HFFc6 (cell line): Measurements from ENCODE around the gene PWWP2B. TPM values are rescaled to one million over a fixed set of nuclear protein-coding genes. Genes with fewer than 3 reads are reported as not detected.

Experiments
- DNase-seq: peaks from one replicate; pipeline ENCODE4 v3.0.0-alpha.2; 2018
- H3K27ac Mint-ChIP-seq: 2 replicates; pipeline ENCODE4 v1.8.0; 2020; ENCODE audit warnings: mild to moderate bottlenecking, mixed read lengths
- H3K27me3 Mint-ChIP-seq: 2 replicates; pipeline ENCODE4 v1.8.0; 2021; ENCODE audit warnings: mild to moderate bottlenecking, moderate library complexity, mixed read lengths; ENCODE audit not compliant: insufficient read depth
- H3K36me3 Mint-ChIP-seq: 2 replicates; pipeline ENCODE4 v1.8.0; 2021; ENCODE audit warnings: low read depth, mixed read lengths
- H3K4me1 Mint-ChIP-seq: 2 replicates; pipeline ENCODE4 v1.8.0; 2020; ENCODE audit warnings: low read depth, mixed read lengths
- H3K4me3 Mint-ChIP-seq: 2 replicates; pipeline ENCODE4 v1.8.0; 2020; ENCODE audit warnings: mild to moderate bottlenecking, moderate library complexity, mixed read lengths
- H3K9me3 Mint-ChIP-seq: 2 replicates; pipeline ENCODE4 v1.8.0; 2020; ENCODE audit warnings: mild to moderate bottlenecking, mixed read lengths
- total RNA-seq, 6 experiments: library from RNA; stranded (reverse); fragmentation: NEBNext Ultra II Directional; extraction: Animal tissue kit (Norgen Biotek cat#: 25700); gene quantifications; 2 replicates in 1 of 6; 3 replicates in 5 of 6; pipeline ENCODE4 v1.2.3, GENCODE V29; 2021
- TF ChIP-seq, protein P1 (sequence below): fragments of 200-600 bp; sonication (generic); IDR thresholded peaks from 2 replicates; pipeline ENCODE4 v1.5.0; 2021; ENCODE audit warnings: antibody characterized with exemption, mild to moderate bottlenecking

PWWP2B gene
- total RNA-seq, 6 experiments from 2014 or later = 4.1 to 6.3 (median 4.7) TPM

- H3K27ac Mint-ChIP-seq = no peak overlapping the region
- TF ChIP-seq, protein P1, sequence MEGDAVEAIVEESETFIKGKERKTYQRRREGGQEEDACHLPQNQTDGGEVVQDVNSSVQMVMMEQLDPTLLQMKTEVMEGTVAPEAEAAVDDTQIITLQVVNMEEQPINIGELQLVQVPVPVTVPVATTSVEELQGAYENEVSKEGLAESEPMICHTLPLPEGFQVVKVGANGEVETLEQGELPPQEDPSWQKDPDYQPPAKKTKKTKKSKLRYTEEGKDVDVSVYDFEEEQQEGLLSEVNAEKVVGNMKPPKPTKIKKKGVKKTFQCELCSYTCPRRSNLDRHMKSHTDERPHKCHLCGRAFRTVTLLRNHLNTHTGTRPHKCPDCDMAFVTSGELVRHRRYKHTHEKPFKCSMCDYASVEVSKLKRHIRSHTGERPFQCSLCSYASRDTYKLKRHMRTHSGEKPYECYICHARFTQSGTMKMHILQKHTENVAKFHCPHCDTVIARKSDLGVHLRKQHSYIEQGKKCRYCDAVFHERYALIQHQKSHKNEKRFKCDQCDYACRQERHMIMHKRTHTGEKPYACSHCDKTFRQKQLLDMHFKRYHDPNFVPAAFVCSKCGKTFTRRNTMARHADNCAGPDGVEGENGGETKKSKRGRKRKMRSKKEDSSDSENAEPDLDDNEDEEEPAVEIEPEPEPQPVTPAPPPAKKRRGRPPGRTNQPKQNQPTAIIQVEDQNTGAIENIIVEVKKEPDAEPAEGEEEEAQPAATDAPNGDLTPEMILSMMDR = no peak
- no peaks in the 10 kb centered on the region for H3K9me3 Mint-ChIP-seq
- no peak overlapping the region for H3K4me3 Mint-ChIP-seq
- H3K4me1 Mint-ChIP-seq = no peaks in the 10 kb centered on the region
- no peak for DNase-seq
- H3K36me3 Mint-ChIP-seq = 0 out of 2 replicates have a peak, but pooled peaks cover 4% of the 10 kb centered on the region
- no peaks in the 10 kb centered on the region for H3K27me3 Mint-ChIP-seq
Observed at GRCh38 chr10:132411561-132412253, 14.7 kb downstream of the PWWP2B start.

GRCh38 chr10:132412316-132413192, 15.6 kb downstream of the PWWP2B start:
- Mint-ChIP-seq H3K4me1 (no peaks in the 10 kb centered on the region), H3K27ac (no peak overlapping the region), H3K36me3 (0 out of 2 replicates have a peak, but pooled peaks cover 4% of the 10 kb centered on the region), H3K9me3 (no peaks in the 10 kb centered on the region), H3K4me3 (no peak overlapping the region), H3K27me3 (no peaks in the 10 kb centered on the region)
- TF ChIP-seq, protein P1 = no peak
- no peak for DNase-seq

DNA sequence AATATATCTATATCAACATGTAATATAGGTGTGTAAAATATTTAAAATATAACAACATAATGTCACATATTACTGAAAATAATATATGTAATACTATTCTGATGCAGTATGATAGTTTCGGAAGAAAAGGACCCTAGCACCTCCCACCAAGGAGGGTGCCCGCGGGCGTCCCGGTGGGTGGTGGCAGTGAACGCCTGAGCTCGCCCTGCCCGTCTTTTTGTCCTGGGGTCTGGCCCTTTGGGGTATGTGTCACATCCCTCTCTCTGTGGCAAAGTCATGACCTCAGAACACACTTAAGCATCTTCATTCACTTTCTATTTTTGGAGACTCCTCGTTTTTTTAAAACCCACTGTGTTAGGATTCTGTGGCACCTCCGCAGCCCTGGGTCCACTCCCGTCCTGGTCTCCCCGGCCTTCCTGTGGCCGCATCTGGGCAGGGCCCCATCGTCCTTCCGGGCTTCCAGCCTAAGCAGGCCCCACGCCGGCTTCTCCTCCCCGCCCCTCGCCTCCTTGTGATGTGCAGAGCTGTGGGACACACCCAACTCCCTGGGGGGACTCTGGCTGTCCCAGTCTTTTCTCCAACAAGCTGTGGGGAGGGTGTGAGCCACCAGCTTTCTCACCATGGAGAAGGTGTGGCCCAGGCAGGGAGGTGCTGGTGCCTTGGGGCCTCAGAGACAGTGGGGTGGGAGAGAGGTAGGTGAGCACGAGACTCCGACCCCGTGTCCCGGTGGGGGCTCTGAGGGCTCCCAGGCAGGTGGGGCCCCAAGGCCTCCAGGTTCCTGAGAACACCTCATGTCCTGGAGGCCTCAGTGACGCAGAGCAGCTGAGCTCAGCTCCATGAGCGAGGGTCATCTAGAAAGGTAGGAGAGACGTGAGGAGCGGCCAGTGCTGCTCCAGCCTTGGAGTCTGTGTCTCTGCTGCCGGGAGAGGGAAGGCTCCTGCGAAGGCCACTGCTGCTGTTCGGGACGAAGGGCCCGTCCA, 16.5 kb downstream of the PWWP2B start:
- Mint-ChIP-seq H3K27ac (no peak overlapping the region), H3K4me1 (no peaks in the 10 kb centered on the region), H3K4me3 (no peak overlapping the region)

DNA sequence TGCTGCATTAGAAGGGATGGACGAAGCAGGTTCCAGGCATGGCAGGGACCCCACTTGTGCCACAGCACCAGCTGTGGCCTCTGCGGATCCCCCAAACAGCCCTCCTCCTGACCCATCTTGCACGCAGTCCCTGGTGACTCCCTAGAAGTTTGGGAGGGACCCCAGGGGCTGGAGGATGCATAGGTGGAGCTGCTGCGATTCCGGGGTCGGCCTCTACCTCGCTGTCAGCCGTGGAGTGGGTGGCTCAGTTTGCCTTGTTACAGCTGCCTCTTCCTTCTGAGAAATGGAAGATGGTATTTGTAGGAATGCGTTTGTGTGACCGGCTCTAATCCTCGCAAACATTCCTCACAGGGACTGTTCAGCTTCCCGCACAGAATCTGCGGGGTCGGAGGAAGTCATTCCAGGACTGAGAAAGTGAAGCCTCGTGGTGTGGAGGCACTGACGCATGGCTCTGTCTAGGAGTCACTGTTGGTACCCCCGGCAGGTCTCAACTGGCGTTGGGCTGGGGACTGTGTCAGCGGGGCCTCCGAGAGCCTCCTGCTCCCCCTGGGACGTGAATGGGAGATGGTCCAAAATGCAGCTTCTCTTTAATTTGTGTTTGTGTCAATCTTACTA, 17.5 kb downstream of the PWWP2B start:
- Mint-ChIP-seq H3K4me1 (no peaks in the 10 kb centered on the region), H3K27ac (no peak overlapping the region), H3K4me3 (no peak overlapping the region)

More for the DNA sequence above, 16.5 kb downstream of the PWWP2B start:
- Mint-ChIP-seq H3K36me3 (0 out of 2 replicates have a peak, but pooled peaks cover 4% of the 10 kb centered on the region), H3K9me3 (no peaks in the 10 kb centered on the region), H3K27me3 (no peaks in the 10 kb centered on the region)
- TF ChIP-seq, protein P1 = no peak
- no peak for DNase-seq

More for the DNA sequence above, 17.5 kb downstream of the PWWP2B start:
- Mint-ChIP-seq H3K36me3 (0 out of 2 replicates have a peak, but pooled peaks cover 4% of the 10 kb centered on the region), H3K27me3 (no peaks in the 10 kb centered on the region), H3K9me3 (no peaks in the 10 kb centered on the region)
- TF ChIP-seq, protein P1 = no peak
- no peak for DNase-seq
